Measurements from ENCODE around the gene TUBB4A.
"Not testable (repeated sequence)": the region's sequence is repeated elsewhere in the genome, so short reads cannot be mapped to it uniquely, and the experiment has no call there.

The TUBB4A gene

GRCh38 chr19:6501740-6502648 lies at the start of gene TUBB4A:
Gene TUBB4A, minus strand, starts transcription at chr19:6502309. Its CDS starts 97 bp downstream, at chr19:6502212.
- peak; percentile 50 to 60 for DNase-seq

- no peak for DNase-seq
Observed at GRCh38 chr19:6551091-6551490, 49.0 kb upstream of the TUBB4A start.

DNA sequence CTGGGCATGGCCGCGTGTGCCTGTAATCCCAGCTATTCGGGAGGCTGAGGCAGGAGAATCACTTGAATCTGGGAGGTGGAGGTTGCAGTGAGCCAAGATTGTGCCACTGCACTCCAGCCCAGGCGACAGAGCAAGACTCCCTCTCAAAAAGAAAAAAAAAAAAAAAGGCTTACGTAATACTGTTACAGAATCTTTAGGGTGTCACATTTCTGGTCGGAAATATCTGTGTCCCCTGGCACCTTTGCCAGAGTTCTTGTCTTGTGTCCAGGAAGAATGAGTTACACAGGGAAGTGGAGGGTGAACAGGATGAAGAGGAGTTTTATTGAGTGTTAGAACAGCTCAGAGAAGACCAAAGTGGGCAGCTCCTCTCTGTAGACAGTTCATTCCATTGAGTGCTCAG lies 48.6 kb upstream of the TUBB4A start:
- not testable (repeated sequence) for DNase-seq

DNA sequence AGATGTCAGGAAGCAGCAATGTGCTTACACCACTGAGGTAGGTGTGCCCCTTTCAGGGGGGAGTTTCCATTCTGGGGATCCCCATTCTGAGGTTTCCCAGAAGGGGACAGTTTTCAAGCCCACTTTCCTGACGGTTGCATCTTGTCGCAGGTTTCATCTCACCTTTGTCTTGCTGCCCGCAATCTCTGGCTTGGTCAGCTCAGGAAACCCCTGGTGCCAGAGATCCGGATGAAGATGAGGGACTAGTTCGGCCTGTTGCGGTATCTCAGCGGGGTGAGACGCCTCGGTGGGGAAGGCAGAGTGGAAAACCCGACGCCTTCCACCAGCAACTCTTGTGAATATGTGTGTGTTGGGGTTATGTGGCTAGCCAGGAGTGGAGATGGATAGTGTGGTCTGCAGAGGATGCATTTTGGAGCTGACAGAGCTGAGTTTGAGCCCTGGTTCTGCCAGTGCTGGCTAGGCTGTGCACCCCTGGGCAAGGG lies 41.8 kb upstream of the TUBB4A start:
- DNase-seq = no peak

DNA sequence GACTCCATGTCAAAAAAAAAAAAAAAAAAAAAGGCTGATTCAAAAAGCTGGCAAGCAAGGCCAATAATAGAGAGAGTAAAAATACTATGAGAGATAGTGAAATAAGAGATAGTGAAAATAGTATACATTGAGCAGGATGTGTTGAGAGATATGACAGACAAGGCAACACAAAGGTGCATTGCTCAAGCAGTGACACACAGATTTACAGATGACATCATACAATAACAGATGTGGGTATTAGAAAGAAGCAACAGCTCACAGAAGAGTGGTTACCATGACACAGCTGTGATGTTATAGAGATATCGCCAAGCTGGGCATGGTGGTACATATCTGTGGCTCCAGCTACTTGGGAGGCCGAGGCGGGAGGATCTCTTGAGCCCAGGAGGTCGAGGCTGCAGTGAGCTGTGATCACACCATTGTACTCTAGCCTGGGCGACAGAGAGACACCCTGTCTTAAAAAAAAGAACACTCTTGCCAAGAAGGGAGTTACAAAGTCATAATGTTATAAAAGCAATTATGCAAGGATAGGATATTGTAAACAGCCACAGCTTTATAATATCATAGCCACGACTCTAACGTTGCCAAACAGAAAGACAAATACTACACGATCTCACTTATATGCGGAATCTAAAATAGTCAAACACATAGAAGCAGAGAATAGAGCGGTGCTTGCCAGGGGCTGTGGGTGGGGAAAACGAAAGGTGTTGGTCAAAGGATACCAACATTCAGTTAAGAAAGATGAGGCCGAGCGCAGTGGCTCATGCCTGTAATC lies 39.0 kb upstream of the TUBB4A start:
- DNase-seq = no peak

DNA sequence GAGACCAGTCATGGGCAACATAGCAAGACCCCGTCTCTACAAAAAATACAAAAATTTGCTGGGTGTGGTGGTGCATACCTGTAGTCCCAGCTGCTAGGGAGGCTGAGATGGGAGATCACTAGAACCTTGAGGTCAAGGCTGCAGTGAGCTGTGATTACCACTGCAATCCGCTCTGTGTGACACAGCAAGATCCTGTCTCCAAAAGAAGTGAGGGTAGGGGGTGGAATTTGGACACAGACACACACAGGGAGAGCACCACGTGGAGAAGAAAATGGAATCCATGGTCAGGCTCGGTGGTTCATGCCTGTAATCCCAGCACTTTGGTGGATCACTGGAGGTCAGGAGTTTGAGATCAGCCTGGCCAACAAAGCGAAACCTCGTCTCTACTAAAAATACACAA lies 37.4 kb upstream of the TUBB4A start:
- no peak for DNase-seq

- DNase-seq = no peak
Observed at GRCh38 chr19:6535558-6536137, 33.5 kb upstream of the TUBB4A start.

- no peak for DNase-seq
Observed at GRCh38 chr19:6534451-6535093, 32.5 kb upstream of the TUBB4A start.

DNA sequence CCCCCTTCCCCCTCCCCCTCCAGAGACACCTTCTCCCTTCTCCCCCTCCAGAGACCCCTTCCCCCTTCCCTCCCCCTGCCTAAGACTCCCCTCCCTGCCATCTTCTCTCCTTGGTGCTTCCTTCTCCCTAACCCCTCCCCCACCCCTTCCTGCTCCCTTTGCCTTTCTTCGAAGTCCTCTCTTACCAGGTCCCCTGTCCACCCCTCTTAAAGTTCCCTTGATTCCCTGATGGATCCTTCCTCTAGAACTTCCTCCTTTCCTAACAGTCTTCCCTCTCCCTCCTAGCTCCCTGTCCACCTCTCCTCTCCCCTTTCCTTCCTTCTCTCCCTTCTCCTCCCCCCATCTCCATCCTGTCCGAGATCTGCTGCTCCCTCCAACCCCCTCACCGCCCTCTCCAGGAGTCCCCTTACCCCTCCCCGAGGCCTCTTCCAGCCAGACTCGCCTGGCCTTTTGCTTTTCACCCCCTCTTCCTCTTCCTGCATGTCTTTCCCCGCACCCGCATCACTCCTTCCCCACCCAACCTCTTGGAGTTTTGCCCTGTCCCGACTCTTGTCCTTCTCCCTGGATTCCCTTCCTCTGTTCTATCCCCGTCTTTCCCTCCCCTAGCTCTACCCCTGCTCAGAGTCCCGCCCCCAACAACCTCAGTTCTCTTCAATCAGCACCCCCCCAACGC lies 31.8 kb upstream of the TUBB4A start:
- no peak for DNase-seq

DNA sequence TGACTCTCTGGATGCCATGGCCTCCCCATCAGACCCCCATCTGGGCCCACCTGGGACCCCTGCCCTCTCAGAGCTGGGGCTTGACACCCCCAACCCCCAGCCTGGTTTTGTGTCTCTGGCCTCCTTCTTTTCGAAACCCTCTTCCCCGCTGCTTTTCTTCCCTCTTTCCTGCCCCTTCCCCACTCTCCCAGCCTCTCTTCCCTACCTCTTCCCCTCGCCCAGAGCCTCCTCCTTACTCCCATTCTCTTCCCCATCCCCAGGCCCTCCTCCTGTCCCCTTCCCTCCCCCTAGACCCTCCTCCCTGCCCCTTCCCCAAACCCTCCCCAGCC lies 30.9 kb upstream of the TUBB4A start:
- DNase-seq = no peak

GRCh38 chr19:6532244-6532999 lies 30.3 kb upstream of the TUBB4A start:
- no peak for DNase-seq

DNA sequence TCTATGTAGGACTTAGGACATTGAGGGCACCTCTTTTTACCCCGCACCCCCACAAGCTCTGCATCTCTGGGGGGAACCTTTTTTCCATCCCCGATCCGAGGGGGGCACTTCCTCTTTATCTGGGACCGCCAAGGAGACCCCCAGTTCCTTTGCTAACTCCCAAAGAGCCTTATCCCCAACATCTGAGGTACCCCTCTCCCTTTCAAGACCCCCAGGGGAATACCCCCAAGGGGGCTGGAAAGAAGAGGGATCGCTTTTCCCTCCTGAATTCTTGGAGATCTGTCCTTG lies 29.8 kb upstream of the TUBB4A start:
- no peak for DNase-seq

DNA sequence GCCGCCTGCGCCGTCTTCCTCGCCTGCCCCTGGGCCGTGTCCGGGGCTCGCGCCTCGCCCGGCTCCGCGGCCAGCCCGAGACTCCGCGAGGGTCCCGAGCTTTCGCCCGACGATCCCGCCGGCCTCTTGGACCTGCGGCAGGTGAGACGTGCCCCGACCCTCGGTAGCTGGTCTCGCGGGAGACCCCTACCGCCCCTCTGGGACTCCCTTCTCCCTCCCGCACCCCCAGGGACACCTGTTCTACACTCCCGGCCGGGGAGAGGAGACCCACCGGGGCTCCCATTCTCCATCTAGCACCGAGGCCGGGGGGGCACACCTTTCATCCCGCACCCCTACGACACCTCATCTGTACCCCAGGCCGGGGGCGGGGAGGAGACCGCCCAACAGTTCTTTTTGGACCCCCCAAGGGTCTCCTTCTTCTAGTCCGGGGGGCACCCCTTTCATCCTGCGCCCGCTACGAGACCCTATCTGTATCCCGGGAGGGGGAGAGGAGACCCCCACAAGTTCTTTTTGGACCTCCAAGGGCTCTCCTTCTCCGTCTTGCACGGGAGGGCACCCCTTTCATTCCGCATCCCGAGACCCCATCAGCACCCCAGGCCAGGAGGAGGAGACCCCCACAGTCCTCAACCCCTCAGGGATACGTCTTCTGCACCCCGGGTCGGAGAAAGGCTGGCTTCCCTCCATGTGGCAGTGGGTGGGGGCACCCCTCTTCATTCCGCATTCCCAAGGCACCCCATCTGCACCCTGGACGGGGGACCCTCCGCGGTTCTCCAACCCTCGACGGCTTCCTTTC lies 29.2 kb upstream of the TUBB4A start:
- DNase-seq = no peak

- DNase-seq = peak; percentile 86 to 89
Observed at GRCh38 chr19:6530386-6531162, 28.5 kb upstream of the TUBB4A start, which contains the start of gene TNFSF9. Gene TNFSF9, plus strand, starts transcription at chr19:6531026. Its CDS starts 11 bp downstream, at chr19:6531037.

DNA sequence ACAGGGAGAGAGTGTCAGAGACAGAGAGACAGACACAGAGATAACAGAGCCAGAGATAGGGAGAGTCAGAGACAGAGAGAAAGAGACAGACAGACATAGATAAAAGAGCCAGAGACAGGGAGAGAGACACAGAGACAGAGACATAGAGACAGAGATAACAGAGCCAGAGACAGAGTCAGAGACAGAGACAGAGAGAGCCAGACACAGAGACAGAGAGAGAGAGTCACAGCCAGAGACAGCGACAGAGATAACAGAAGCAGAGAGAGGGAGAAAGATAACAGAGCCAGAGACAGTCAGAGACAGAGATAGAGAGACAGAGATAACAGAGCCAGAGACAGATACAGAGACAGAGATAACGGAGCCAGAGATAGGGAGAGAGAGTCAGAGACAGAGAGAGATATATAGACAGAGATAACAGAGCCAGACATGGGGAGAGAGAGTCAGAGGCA lies 27.9 kb upstream of the TUBB4A start:
- no peak for DNase-seq

- DNase-seq = no peak
Observed at GRCh38 chr19:6529351-6529750, 27.2 kb upstream of the TUBB4A start.

GRCh38 chr19:6528544-6529121 lies 26.5 kb upstream of the TUBB4A start:
- DNase-seq = no peak

GRCh38 chr19:6527893-6528543 lies 25.9 kb upstream of the TUBB4A start:
- no peak for DNase-seq

- DNase-seq = no peak
Observed at GRCh38 chr19:6524311-6524710, 22.2 kb upstream of the TUBB4A start.
